HepG2 (cell line): ENCODE data around the gene FANCF. TPM values are rescaled to one million over a fixed set of nuclear protein-coding genes. Genes with fewer than 3 reads are reported as not detected.

Source experiments
- ATAC-seq: fragments of 200-7000 bp; cut with Tn5 transposase; 3 replicates; pipeline ENCODE4 v1.9.1; 2020; ENCODE audit warnings: mild to moderate bottlenecking, moderate library complexity
- BruUV-seq: library from RNA; stranded (reverse); fragments of 400-500 nt; replicated peaks from 2 replicates; lab custom pipeline; 2021; lab: Mats Ljungman, UMichigan
- CTCF ChIA-PET: fragments of 300-600 bp; formaldehyde crosslinking; extraction: SDS; loops from one replicate; lab custom pipeline; 2021; ENCODE audit warnings: low total read pairs, inconsistent platforms, low intra/inter-chr PET ratio; lab: Yijun Ruan, JAX
- POLR2A ChIA-PET: fragments of 350-600 bp; sonication (Branson Sonifier 250); formaldehyde crosslinking; loops from one replicate; lab custom pipeline; 2020; ENCODE audit warnings: antibody characterized with exemption, inconsistent platforms; lab: Yijun Ruan, JAX
- DNase-seq: peaks from one replicate; pipeline ENCODE4 v3.0.0-alpha.2; 2015; ENCODE audit warnings: low spot score
- FAIRE-seq: peaks from 3 replicates; lab custom pipeline; 2011; peaks lifted over from hg19 to GRCh38; lab: Jason Lieb, UNC
- H2AFZ ChIP-seq: one replicate; pipeline ENCODE4 v1.6.1; 2011; ENCODE audit warnings: low read length, inconsistent platforms
- H3K27ac ChIP-seq: fragments of 300-600 bp; 3 replicates; pipeline ENCODE4 v1.8.0; 2011; ENCODE audit warnings: mixed run types, mild to moderate bottlenecking, mixed read lengths, low read length, inconsistent platforms; ENCODE audit not compliant: insufficient read depth; ENCODE audit errors: extremely low read length
- H3K27me3 ChIP-seq, 2 experiments: fragments of 200-600 bp in 1 of 2; 2 replicates in 1 of 2; 3 replicates in 1 of 2; pipeline versions ENCODE4 v1.6.0 to v1.8.0; 2011; ENCODE audit warnings: low read length in 2 of 2, mild to moderate bottlenecking in 2 of 2, moderate library complexity in 2 of 2, inconsistent platforms in 1 of 2; ENCODE audit not compliant: insufficient read depth in 2 of 2, control insufficient read depth in 1 of 2
- H3K36me3 ChIP-seq, 2 experiments: fragments of 200-600 bp in 1 of 2; replicated peaks in 1 of 2; 2 replicates in 1 of 2; 3 replicates in 1 of 2; pipeline versions ENCODE4 v1.5.1 to v1.8.0; 2011; ENCODE audit warnings: low read length in 2 of 2, inconsistent platforms in 1 of 2; ENCODE audit not compliant: insufficient read depth in 2 of 2, control insufficient read depth in 1 of 2
- H3K4me1 ChIP-seq: 2 replicates; pipeline ENCODE4 v1.5.1; 2012; ENCODE audit warnings: low read length, inconsistent platforms; ENCODE audit not compliant: insufficient read depth
- H3K4me2 ChIP-seq: 2 replicates; pipeline ENCODE4 v1.6.0; 2011; ENCODE audit warnings: low read depth, low read length, inconsistent platforms
- H3K4me3 ChIP-seq, 3 experiments: fragments of 200-600 bp in 1 of 3; sonication (generic), shearing (Covaris generic) in 1 of 3; replicated peaks in 1 of 3; 2 replicates each; pipeline ENCODE4 v1.5.1; 2011 to 2016; ENCODE audit warnings: low read length in 3 of 3, inconsistent platforms in 2 of 3, low read depth in 2 of 3, mild to moderate bottlenecking in 2 of 3, control low read depth in 1 of 3, mixed read lengths in 1 of 3; ENCODE audit not compliant: insufficient read depth in 1 of 3
- H3K79me2 ChIP-seq: one replicate; pipeline ENCODE4 v1.6.1; 2011; ENCODE audit warnings: low read length, inconsistent platforms; ENCODE audit not compliant: insufficient read depth
- H3K9ac ChIP-seq: 2 replicates; pipeline ENCODE4 v1.6.0; 2011; ENCODE audit warnings: mild to moderate bottlenecking, low read depth, low read length, inconsistent platforms; ENCODE audit not compliant: insufficient read depth
- H3K9me3 ChIP-seq: 2 replicates; pipeline ENCODE4 v1.5.1; 2012; ENCODE audit warnings: mild to moderate bottlenecking, low read length
- H4K20me1 ChIP-seq: 2 replicates; pipeline ENCODE4 v1.6.0; 2011; ENCODE audit warnings: inconsistent platforms, mild to moderate bottlenecking, low read length, moderate library complexity; ENCODE audit not compliant: insufficient read depth
- E2F2 ChIP-seq: sonication (generic); formaldehyde crosslinking; IDR thresholded peaks from 2 replicates; pipeline ENCODE4 v1.4.0; 2020; ENCODE audit warnings: missing genetic modification reagents, borderline replicate concordance
- EP300 ChIP-seq, 3 experiments: sonication (generic) in 1 of 3; formaldehyde crosslinking in 1 of 3; IDR thresholded peaks; 2 replicates each; pipeline versions ENCODE4 v1.5.1 to v1.6.1; 2011 to 2020; ENCODE audit warnings: low read depth in 2 of 3, low read length in 2 of 3, borderline replicate concordance in 1 of 3, improper control_type of control experiment in 1 of 3, mild to moderate bottlenecking in 1 of 3, missing genetic modification reagents in 1 of 3, moderate library complexity in 1 of 3
- IRF9 ChIP-seq: sonication (generic); formaldehyde crosslinking; IDR thresholded peaks from 2 replicates; pipeline ENCODE4 v1.8.0; 2022; ENCODE audit warnings: missing genetic modification reagents, mild to moderate bottlenecking, borderline replicate concordance
- MXD4 ChIP-seq: IDR thresholded peaks from 2 replicates; pipeline ENCODE4 v1.6.1; 2016; ENCODE audit warnings: mild to moderate bottlenecking, missing biosample characterization, missing genetic modification reagents
- RNF219 ChIP-seq: sonication (generic); formaldehyde crosslinking; IDR thresholded peaks from 2 replicates; pipeline ENCODE4 v1.5.0; 2020; ENCODE audit warnings: mild to moderate bottlenecking, missing genetic modification reagents
- SSRP1 ChIP-seq: IDR thresholded peaks from 2 replicates; pipeline ENCODE4 v1.6.1; 2016; ENCODE audit warnings: control low read depth
- ZBTB34 ChIP-seq: sonication (generic); formaldehyde crosslinking; IDR thresholded peaks from 2 replicates; pipeline ENCODE4 v1.8.0; 2022; ENCODE audit warnings: mild to moderate bottlenecking, missing genetic modification reagents
- ZNF672 ChIP-seq: sonication (generic); formaldehyde crosslinking; IDR thresholded peaks from 2 replicates; pipeline ENCODE4 v1.8.1; 2022; ENCODE audit warnings: missing genetic modification reagents
- ZNF83 ChIP-seq: sonication (generic); formaldehyde crosslinking; IDR thresholded peaks from 2 replicates; pipeline ENCODE4 v1.4.0; 2020; ENCODE audit warnings: missing genetic modification reagents, mild to moderate bottlenecking, borderline replicate concordance
- WGBS: methylation state at CpG from one replicate; pipeline ENCODE4 v1.1.6; 2017; ENCODE audit warnings: low lambda C conversion rate; 5-methylcytosine and 5-hydroxymethylcytosine counted together
- in situ Hi-C: cut with HindIII; loops from 2 replicates; pipeline ENCODE4 v1.10.0; 2017; ENCODE audit warnings: low pct_unique_long_range_greater_than_20kb; ENCODE audit not compliant: extremely low pct_ligation_motif_present
- intact Hi-C: fragments of 100-400 bp; cut with micrococcal nuclease; formaldehyde crosslinking; loops from one replicate; pipeline ENCODE4 v1.10.0; 2022; ENCODE audit not compliant: unreplicated experiment
- polyA plus RNA-seq, 8 experiments: library from polyadenylated mRNA; depleted of rRNA in 3 of 8; stranded (reverse) in 7 of 8; unstranded in 1 of 8; fragments of >200 nt; fragmentation: Illumina TruSeq in 4 of 8; extraction: Trizol in 4 of 8; gene quantifications; 2 replicates each; pipeline versions ENCODE4 v1.2.1 to v1.2.3, GENCODE V29; 2011 to 2016; ENCODE audit warnings: low read depth in 4 of 8, missing spikeins in 1 of 8, mixed read lengths in 1 of 8; ENCODE audit not compliant: insufficient read depth in 1 of 8
- total RNA-seq, 5 experiments: library from RNA; depleted of rRNA; stranded (reverse); fragments of >200 nt; fragmentation: Illumina TruSeq; extraction: Trizol; gene quantifications; 2 replicates each; pipeline ENCODE4 v1.2.3, GENCODE V29; 2016; ENCODE audit warnings: low read depth in 1 of 5

Gene FANCF
- total and polyA plus RNA-seq, 2 of the 13 experiments (the other 11 are each of a cell fraction or from before 2014, with no cell fraction given), result 2.5 to 9.7 TPM

- no peak for DNase-seq
- Histone ChIP-seq H2AFZ (no peak overlapping the region), H3K36me3 (no peaks in the 10 kb centered on the region), H4K20me1 (no peaks in the 10 kb centered on the region), H3K79me2 (no peaks in the 10 kb centered on the region), H3K4me3 (no peak overlapping the region), H3K4me2 (no peak overlapping the region), H3K4me1 (0 out of 2 replicates have a peak, but pooled peaks cover 7% of the 10 kb centered on the region), H3K27ac (no peak overlapping the region), H3K9me3 (no peaks in the 10 kb centered on the region), H3K27me3 (no peaks in the 10 kb centered on the region; a peak in 1 of 5 replicates), H3K9ac (no peak overlapping the region)
- in situ Hi-C loops, result no loop called here
- TF ChIP-seq SSRP1 (CRISPR knock-in tag) (no peak), E2F2 (CRISPR knock-in tag) (no peak), ZBTB34 (no peak), ZNF83 (CRISPR knock-in tag) (no peak), IRF9 (no peak), EP300 (IDR thresholded peaks at IDR 0.05; ENCODE audit: low read depth in 2 of 2, low read length in 2 of 2) (no peak), EP300 (CRISPR knock-in tag; IDR thresholded peaks at IDR 0.05; ENCODE audit: borderline replicate concordance) (no peak), ZNF672 (CRISPR knock-in tag) (no peak), MXD4 (no peak), RNF219 (CRISPR knock-in tag) (no peak)
- 0% methylated on average over 2 of the region's 2 CpGs for WGBS
- BruUV-seq, result no TSS peak
- intact Hi-C loops, result no loop called here
- no peak for ATAC-seq
- FAIRE-seq, result no peak
- CTCF ChIA-PET, result no interaction called here
- POLR2A ChIA-PET, result no interaction called here
Observed at GRCh38 chr11:22584976-22585375, 40.6 kb downstream of the FANCF start.
